Skeletal muscle satellite cell (primary cell): ENCODE results near the gene CAMK2G.

ENCODE experiments used
- H3K27me3 ChIP-seq: 2 replicates; pipeline ENCODE4 v1.7.0; 2013; ENCODE audit warnings: low read length; ENCODE audit not compliant: control insufficient read depth, insufficient read depth
- H3K36me3 ChIP-seq: 2 replicates; pipeline ENCODE4 v1.7.0; 2013; ENCODE audit warnings: mild to moderate bottlenecking, control low read depth, low read length; ENCODE audit not compliant: insufficient read depth
- H3K4me1 ChIP-seq: 2 replicates; pipeline ENCODE4 v1.7.0; 2013; ENCODE audit warnings: low read length; ENCODE audit not compliant: control insufficient read depth, insufficient read depth
- H3K4me2 ChIP-seq: 2 replicates; pipeline ENCODE4 v1.7.0; 2013; ENCODE audit warnings: mild to moderate bottlenecking, low read length
- H3K4me3 ChIP-seq: 2 replicates; pipeline ENCODE4 v1.7.0; 2013; ENCODE audit warnings: low read length
- H3K9ac ChIP-seq: 2 replicates; pipeline ENCODE4 v1.7.0; 2013; ENCODE audit warnings: mild to moderate bottlenecking, low read depth, low read length, moderate library complexity
- H3K9me3 ChIP-seq: replicated peaks from 2 replicates; pipeline ENCODE4 v1.7.0; 2013; ENCODE audit warnings: mild to moderate bottlenecking, control low read depth, low read length

Gene CAMK2G

DNA sequence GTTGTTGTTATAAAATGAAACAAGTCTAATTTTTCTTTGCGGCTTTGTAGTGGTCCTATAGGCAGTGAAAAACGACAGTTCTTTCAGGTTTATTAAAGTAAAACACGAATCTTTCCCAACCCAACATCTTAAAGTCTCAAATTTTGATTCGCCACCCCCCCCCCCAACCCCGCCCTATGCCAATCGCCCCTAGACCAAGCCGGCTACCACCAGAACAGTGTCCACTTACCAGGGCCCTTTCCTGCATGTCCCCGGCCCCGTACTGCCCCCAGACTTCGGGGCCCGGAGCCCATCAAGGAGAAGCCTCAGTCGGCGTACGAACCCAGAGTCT lies 92.8 kb downstream of the CAMK2G start:
- Histone ChIP-seq H3K4me1 (peaks cover 23% of the 10 kb centered on the region), H3K9ac (peak overlapping the region; percentile 92)

DNA sequence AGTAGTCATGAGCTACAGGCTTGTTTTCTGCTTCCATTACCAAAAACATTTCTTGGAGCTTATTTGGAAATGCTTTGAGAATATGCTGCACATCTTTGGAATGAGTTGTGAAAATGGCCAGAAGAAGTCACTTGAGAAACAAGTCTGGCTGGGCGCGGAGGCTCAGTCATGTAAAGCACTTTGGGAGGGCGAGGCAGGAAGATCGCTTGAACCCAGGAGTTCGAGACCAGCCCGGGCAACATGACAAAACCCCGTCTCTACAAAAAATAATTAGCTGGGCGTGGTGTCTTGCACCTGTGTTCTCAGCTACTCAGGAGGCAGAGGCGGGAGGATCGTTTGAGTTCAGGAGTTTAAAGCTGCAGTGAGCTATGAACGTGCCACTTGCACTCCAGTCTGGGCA lies 93.4 kb downstream of the CAMK2G start:
- peaks cover 9% of the 10 kb centered on the region for H3K36me3 ChIP-seq
- no peaks in the 10 kb centered on the region for H3K27me3 ChIP-seq
- H3K4me2 ChIP-seq: peak overlapping the region; percentile 88
- H3K4me1 ChIP-seq: peaks cover 23% of the 10 kb centered on the region
- H3K9me3 ChIP-seq: no peaks in the 10 kb centered on the region
- peak overlapping the region; percentile 92 for H3K9ac ChIP-seq
- peak overlapping the region; percentile 85 for H3K4me3 ChIP-seq

More for the DNA sequence above, 92.8 kb downstream of the CAMK2G start:
- H3K4me3 ChIP-seq: peak overlapping the region; percentile 85
- H3K36me3 ChIP-seq: peaks cover 9% of the 10 kb centered on the region
- H3K4me2 ChIP-seq: peak overlapping the region; percentile 88
- H3K9me3 ChIP-seq: no peaks in the 10 kb centered on the region
- no peaks in the 10 kb centered on the region for H3K27me3 ChIP-seq

DNA sequence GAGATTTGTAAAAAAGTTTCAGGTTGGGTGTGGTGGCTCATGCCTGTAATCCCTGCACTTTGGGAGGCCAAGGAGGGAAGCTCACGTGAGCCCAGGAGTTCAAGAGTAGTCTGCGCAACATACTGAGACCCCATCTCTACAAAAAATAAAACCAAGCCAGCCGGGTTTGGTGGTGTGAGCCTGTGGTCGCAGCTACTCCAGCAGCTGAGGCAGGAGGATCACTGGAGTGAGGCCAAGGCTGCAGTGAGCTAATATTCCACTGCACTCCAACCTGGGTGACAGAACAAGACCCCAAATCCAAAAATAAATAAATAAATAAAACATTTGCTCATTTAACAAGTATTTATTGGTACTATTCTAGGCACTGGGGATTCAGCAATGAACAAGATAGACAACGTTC lies 94.1 kb downstream of the CAMK2G start:
- peak overlapping the region; percentile 85 for H3K4me3 ChIP-seq
- H3K9ac ChIP-seq: peak overlapping the region; percentile 92
- peaks cover 24% of the 10 kb centered on the region for H3K4me1 ChIP-seq
- peak overlapping the region; percentile 88 for H3K4me2 ChIP-seq
- no peaks in the 10 kb centered on the region for H3K9me3 ChIP-seq
- H3K36me3 ChIP-seq: peaks cover 16% of the 10 kb centered on the region
- no peaks in the 10 kb centered on the region for H3K27me3 ChIP-seq

DNA sequence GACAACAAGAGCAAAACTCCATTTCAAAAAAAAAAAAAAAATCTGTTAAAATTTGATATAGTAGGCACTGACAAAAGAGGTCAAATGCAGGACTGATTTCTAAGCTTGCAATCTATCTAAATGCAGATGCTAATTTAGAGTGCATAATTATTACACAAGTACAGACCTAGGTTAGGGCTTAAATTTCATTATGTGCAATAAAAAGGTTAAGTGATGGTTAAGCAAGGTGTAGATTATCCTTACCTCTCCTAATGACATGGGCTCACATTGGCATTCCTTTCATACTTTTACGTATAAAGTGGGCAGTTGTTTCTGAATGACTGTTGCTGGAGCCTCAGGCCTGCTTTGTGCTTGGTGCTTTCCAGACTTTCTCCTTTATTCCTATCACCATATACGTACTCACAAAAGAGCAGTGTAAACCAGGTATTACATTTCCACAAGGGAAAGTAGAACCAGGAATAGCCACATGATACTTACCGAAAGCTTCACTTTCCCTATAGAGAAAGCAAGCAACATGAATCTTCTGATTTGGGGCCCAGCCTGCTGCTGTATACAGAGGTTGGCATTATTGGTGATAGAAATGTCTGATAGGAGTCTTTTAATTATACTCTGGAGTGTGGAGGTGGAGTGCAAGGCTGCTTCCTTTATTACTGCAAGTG lies 94.7 kb downstream of the CAMK2G start:
- Histone ChIP-seq H3K4me1 (peaks cover 25% of the 10 kb centered on the region), H3K27me3 (no peaks in the 10 kb centered on the region), H3K4me3 (no peak overlapping the region), H3K9me3 (no peaks in the 10 kb centered on the region), H3K9ac (no peak overlapping the region), H3K36me3 (peaks cover 21% of the 10 kb centered on the region), H3K4me2 (no peak overlapping the region)

DNA sequence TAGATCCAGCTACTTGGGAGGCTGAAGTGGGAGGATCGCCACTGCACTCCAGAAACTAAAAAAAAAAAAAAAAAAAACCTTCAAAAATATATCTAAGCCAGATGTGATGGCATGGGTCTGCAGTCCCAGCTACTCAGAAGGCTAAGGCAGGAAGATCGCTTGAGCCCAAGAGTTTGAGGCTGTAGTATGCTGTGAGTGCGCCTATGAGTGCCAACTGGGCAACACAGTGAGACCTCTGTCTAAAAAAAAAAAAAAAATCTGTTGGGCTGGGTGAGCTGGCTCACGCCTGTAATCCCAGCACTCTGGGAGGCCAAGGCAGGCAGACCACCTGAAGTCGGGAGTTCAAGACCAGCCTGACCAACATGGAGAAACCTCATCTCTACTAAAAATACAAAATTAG lies 95.3 kb downstream of the CAMK2G start:
- H3K36me3 ChIP-seq: peaks cover 21% of the 10 kb centered on the region
- H3K4me1 ChIP-seq: peaks cover 29% of the 10 kb centered on the region

DNA sequence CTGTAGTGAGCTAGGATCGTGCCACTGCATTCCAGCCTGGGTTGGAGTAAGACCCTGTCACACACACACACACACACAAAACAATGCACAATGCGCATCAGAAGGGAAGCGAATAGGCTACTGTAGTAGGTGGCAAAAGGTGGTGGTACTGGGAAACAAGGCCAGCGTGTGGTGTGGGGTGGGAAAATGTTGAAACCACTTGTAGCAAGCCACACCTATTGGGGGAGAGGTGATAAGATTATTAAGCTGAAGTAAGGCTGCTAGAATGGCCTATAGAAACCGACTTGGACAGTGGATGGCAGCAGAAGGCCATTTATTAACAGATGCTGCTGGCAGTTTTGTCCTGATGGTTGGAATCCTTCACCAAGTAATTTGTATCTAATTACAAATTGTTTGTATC lies 99.7 kb downstream of the CAMK2G start:
- H3K9ac ChIP-seq: peak overlapping the region; percentile 14
- peak overlapping the region; percentile 98 for H3K4me2 ChIP-seq
- no peaks in the 10 kb centered on the region for H3K27me3 ChIP-seq
- peak overlapping the region; percentile 92 for H3K4me3 ChIP-seq
- peaks cover 38% of the 10 kb centered on the region for H3K36me3 ChIP-seq
- peaks cover 19% of the 10 kb centered on the region for H3K4me1 ChIP-seq
- H3K9me3 ChIP-seq: no peaks in the 10 kb centered on the region

More for the DNA sequence above, 95.3 kb downstream of the CAMK2G start:
- no peaks in the 10 kb centered on the region for H3K27me3 ChIP-seq
- H3K9me3 ChIP-seq: no peaks in the 10 kb centered on the region
- H3K4me2 ChIP-seq: no peak overlapping the region
- no peak overlapping the region for H3K4me3 ChIP-seq
- no peak overlapping the region for H3K9ac ChIP-seq

DNA sequence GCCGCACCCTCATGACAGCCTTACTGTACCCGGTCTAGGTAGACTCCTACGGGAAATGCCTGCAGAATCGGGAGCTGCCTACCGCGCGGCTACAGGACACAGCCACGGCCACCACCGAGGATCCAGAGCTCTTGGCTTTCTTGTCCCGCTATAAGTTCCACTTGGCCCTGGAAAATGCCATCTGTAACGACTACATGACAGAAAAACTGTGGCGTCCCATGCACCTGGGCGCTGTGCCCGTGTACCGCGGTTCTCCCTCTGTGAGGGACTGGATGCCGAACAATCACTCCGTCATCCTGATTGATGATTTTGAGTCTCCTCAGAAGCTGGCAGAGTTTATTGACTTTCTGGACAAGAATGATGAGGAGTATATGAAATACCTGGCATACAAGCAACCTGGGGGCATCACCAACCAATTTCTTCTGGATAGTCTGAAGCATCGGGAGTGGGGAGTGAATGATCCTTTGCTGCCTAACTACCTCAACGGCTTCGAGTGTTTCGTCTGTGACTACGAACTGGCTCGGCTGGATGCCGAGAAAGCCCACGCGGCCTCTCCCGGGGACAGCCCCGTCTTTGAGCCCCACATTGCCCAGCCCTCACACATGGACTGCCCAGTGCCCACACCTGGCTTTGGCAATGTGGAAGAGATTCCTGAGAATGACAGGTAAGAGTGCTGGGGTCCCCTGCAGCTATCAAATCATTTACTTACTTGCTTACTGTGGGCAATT lies 101.0 kb downstream of the CAMK2G start:
- peak overlapping the region; percentile 92 for H3K9ac ChIP-seq
- no peaks in the 10 kb centered on the region for H3K9me3 ChIP-seq
- peak overlapping the region; percentile 98 for H3K4me2 ChIP-seq
- H3K27me3 ChIP-seq: no peaks in the 10 kb centered on the region
- H3K36me3 ChIP-seq: peaks cover 49% of the 10 kb centered on the region
- peak overlapping the region; percentile 92 for H3K4me3 ChIP-seq
- peaks cover 19% of the 10 kb centered on the region for H3K4me1 ChIP-seq

DNA sequence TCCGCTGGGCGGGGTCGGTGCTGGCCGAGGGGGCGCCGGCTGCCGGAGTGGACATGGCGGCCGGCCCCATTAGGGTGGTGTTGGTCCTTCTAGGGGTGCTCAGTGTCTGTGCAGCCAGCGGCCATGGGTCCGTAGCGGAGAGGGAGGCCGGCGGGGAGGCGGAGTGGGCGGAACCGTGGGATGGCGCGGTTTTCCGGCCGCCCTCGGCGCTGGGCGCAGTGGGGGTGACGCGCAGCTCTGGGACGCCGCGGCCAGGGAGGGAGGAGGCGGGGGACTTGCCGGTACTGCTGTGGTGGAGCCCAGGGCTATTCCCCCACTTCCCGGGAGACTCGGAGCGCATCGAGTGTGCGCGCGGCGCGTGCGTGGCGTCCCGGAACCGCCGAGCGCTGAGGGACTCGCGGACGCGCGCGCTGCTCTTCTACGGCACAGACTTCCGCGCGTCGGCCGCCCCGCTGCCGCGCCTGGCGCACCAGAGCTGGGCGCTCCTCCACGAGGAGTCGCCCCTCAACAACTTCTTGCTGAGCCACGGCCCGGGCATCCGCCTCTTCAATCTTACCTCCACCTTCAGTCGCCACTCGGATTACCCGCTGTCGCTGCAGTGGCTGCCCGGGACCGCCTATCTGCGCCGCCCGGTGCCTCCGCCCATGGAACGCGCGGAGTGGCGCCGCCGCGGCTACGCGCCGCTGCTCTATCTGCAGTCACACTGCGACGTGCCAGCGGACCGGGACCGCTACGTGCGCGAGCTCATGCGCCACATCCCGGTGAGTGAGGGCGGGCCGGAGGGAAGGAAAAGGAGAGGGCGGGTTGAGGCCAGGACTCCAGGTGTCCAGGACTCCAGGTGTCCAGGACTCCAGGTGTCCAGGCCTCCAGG lies 101.8 kb downstream of the CAMK2G start:
- peak overlapping the region; percentile 92 for H3K4me3 ChIP-seq
- peak overlapping the region; percentile 98 for H3K4me2 ChIP-seq
- peak overlapping the region; percentile 92 for H3K9ac ChIP-seq
- H3K9me3 ChIP-seq: no peaks in the 10 kb centered on the region
- peaks cover 19% of the 10 kb centered on the region for H3K4me1 ChIP-seq
- peaks cover 47% of the 10 kb centered on the region for H3K36me3 ChIP-seq
- H3K27me3 ChIP-seq: no peaks in the 10 kb centered on the region

DNA sequence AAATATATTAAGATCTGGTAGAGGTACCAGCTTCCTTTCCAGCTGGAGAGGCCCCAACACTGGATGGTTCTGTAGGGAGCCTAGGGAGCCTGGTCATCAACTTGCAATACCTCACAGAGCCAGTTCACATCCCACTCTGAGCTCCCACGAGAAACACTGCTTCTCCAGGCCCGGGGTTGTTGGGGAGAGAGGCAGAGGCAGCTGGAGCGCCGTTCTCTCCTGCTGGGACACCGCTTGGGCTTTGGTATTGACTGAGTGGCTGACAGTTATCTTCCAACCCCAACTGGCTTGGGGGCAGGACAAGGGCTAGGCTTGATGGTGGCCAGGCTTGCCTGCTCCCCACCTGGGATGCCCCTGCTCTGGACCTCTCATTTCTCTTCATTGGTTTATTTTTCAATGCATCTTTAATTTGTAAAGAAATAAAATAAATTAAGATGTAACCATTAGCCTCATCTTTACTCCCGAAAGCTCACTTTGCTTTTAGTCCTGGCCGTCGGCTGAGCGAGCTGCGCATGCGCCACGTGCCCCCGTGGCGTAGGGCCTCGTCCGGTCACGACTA lies 102.6 kb downstream of the CAMK2G start:
- H3K36me3 ChIP-seq: peaks cover 52% of the 10 kb centered on the region

DNA sequence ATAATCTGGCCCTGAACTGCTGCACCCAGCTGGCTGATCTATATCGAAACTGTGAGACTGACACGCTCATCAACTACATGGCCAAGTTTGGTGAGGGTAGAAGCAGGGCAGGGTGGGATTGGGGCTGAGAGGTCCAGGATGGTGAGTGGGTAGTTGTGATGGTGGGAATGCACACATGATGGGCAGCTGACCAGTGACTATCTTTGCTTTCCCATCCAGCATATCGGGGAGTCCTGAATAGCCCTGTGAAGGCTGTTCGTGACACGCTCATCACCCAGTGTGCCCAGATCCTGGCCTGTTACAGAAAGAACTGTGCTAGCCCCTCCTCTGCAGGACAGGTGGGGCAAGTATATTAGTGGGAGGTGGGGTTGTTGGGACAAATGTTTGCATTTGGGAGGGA lies 105.0 kb downstream of the CAMK2G start:
- Histone ChIP-seq H3K4me2 (no peak overlapping the region), H3K4me3 (no peak overlapping the region), H3K27me3 (no peaks in the 10 kb centered on the region), H3K9me3 (no peaks in the 10 kb centered on the region), H3K36me3 (peaks cover 62% of the 10 kb centered on the region), H3K9ac (no peak overlapping the region), H3K4me1 (peaks cover 11% of the 10 kb centered on the region)

More for the DNA sequence above, 102.6 kb downstream of the CAMK2G start:
- peak overlapping the region; percentile 92 for H3K9ac ChIP-seq
- no peaks in the 10 kb centered on the region for H3K9me3 ChIP-seq
- H3K4me3 ChIP-seq: peak overlapping the region; percentile 92
- no peaks in the 10 kb centered on the region for H3K27me3 ChIP-seq
- H3K4me1 ChIP-seq: peaks cover 19% of the 10 kb centered on the region
- peak overlapping the region; percentile 98 for H3K4me2 ChIP-seq

DNA sequence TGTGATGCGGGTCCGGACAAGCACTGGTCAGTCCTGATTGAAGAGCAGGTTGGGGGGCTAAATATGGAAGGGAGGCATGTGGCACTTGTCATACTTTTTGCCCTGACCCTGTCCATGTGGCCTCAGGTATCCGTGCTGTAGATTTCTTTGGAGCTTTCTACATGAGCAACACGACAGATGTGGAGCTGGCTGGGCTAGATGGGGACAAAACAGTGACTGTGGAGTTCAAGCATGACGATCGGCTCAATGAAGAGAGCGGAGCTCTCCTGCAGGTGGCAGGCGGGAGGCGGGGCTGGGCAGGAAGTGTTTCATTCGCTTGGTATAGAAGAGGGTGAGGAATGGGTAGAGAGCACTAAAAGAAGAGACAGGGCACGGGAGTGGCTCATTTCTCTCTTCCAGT lies 105.5 kb downstream of the CAMK2G start:
- Histone ChIP-seq H3K4me2 (no peak overlapping the region), H3K4me1 (peaks cover 8% of the 10 kb centered on the region), H3K9ac (no peak overlapping the region), H3K4me3 (no peak overlapping the region), H3K36me3 (peaks cover 64% of the 10 kb centered on the region), H3K27me3 (no peaks in the 10 kb centered on the region), H3K9me3 (no peaks in the 10 kb centered on the region)
